Heart left ventricle (tissue), 13 donors: ENCODE results near the gene PDCD7.
"Not testable (repeated sequence)": the region's sequence is repeated elsewhere in the genome, so short reads cannot be mapped to it uniquely, and the experiment has no call there.

Experiments
- CTCF ChIP-seq, 12 donors: fragments of 200-600 bp; sonication (generic) in 4 of 12; IDR thresholded peaks; one replicate each; pipeline versions ENCODE4 v1.5.0 to v1.8.0; 2018 to 2022; ENCODE audit warnings: antibody characterized with exemption in 12 of 12, mild to moderate bottlenecking in 5 of 12
- POLR2A ChIP-seq, 2 donors: fragments of 450-650 bp; IDR thresholded peaks; one replicate each; pipeline ENCODE4 v1.6.1; 2017; ENCODE audit warnings: antibody characterized with exemption in 2 of 2, mild to moderate bottlenecking in 2 of 2, moderate library complexity in 2 of 2
- donor health status: ischemic (EF 13 %, LVEDD 7.1; RV severe dilation, severe dysfunction).
- donor health status: DM: no; HTN: yes; CAD: no.
- donor health status: DM: no; HTN: no; CAD: no.
- donor health status: ischemic (EF 25% LVEDD 6.9; RV normal size, moderate dysfunction).
- donor health status: ischemic (EF 25% LVEDD 5.7; RV mildly dilated, moderate dysfunction).
- donor health status: ischemic (EF 35%, LVEDD 5.7; RV mildly dilated, moderate dysfunction).
- donor health status: nonischemic (EF 11% LVEDD 7.7; RV severe dilation, severe dysfunction).
- donor health status: DM: yes; HTN: yes; CAD: no.
- donor health status: PGD.
- donor health status: ischemic (EF 29% LVEDD 5.4; RV normal size, mild dysfunction).
- donor health status: nonischemic (EF 23%, LVEDD 6.1; RV moderate dilation, normal function).

- not testable (repeated sequence) for TF ChIP-seq POLR2A, CTCF (IDR thresholded peaks at IDR 0.05)
These were observed 39.8 kb downstream of the PDCD7 start for GRCh38 chr15:65093793-65094170.
